Measurements from ENCODE around the gene CALML6.

Gene CALML6

GRCh38 chr1:1911350-1912041, 3.6 kb upstream of the CALML6 start:
- no peak for DNase-seq

- no peak for DNase-seq
Observed at GRCh38 chr1:1914101-1914970, 724 bp upstream of the CALML6 start.

- DNase-seq = no peak
Observed at GRCh38 chr1:1915911-1916840, 1.1 kb downstream of the CALML6 start.

GRCh38 chr1:1916851-1917251, 1.8 kb downstream of the CALML6 start:
- DNase-seq = no peak

- no peak for DNase-seq
Observed at GRCh38 chr1:1917304-1917976, 2.4 kb downstream of the CALML6 start.

- DNase-seq = no peak
Observed at GRCh38 chr1:1917995-1918900, 3.2 kb downstream of the CALML6 start.

- no peak for DNase-seq
Observed at GRCh38 chr1:1918901-1919303, 3.8 kb downstream of the CALML6 start, which contains the start of gene TMEM52. Gene TMEM52 (minus strand): TSS chr1:1919279. CDS start chr1:1919265, 14 bp downstream.

- DNase-seq = peak; percentile 99
Observed at GRCh38 chr1:1919304-1920056, 4.4 kb downstream of the CALML6 start.

- peak; percentile 17 for DNase-seq
Observed at GRCh38 chr1:1920057-1920607, 5.1 kb downstream of the CALML6 start.

- DNase-seq = no peak
Observed at GRCh38 chr1:1920608-1921458, 5.8 kb downstream of the CALML6 start.

GRCh38 chr1:1921459-1921862, 6.4 kb downstream of the CALML6 start:
- DNase-seq = no peak

GRCh38 chr1:1921901-1922701, 7.0 kb downstream of the CALML6 start:
- DNase-seq = no peak

GRCh38 chr1:1922702-1922955, 7.6 kb downstream of the CALML6 start:
- no peak for DNase-seq

- no peak for DNase-seq
Observed at GRCh38 chr1:1922956-1923833, 8.1 kb downstream of the CALML6 start.

- DNase-seq = no peak
Observed at GRCh38 chr1:1924386-1924785, 9.3 kb downstream of the CALML6 start.

- DNase-seq = no peak
Observed at GRCh38 chr1:1924849-1925248, 9.8 kb downstream of the CALML6 start.
